HG03135 (cell line): ENCODE results near the gene CAP2.
"Not testable (repeated sequence)": the region's sequence is repeated elsewhere in the genome, so short reads cannot be mapped to it uniquely, and the experiment has no call there.

Experiments
- ATAC-seq: cut with Tn5 transposase; IDR thresholded peaks from one replicate; pipeline ENCODE4 v1.9.1; 2021; ENCODE audit warnings: mild to moderate bottlenecking, moderate library complexity; ENCODE audit not compliant: unreplicated experiment

The CAP2 gene

DNA sequence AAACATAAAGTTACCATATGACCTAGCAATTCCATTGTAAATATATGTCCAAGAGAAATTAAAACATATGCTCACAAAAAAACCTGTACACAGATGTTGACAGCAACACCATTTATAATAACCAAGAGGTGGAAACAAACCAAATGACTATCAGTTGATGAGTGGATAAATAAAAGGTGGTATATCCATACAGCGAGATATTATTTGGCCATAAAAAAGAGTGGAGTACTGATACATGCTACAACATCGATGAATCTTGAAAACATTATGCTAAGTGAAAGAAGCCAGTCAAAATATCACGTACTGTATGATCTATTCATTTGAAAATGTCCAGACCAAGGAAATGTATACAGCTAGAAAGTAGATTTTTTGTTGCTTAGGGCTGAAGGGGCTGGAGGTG lies 2.9 kb downstream of the CAP2 start:
- no peak for ATAC-seq

DNA sequence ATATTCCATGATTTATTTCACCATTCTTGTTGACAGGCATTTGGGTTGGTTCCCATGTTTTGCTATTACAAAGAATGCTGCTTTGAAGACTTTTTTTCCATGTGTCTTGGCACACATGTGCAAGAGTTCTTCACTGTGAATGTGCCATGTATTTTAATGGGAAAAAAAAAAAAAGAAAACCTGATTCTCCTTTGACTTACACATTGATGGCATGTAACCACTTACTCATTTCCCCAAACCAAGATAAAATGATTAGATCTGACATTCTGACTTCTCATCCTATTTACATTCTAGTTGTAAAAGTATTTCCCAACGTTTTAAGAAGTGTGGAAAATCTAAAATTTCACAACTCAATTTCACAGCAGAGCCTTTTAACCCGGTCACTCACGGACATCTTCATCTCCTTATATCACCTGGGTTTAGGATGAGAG lies 4.4 kb downstream of the CAP2 start:
- ATAC-seq = no peak

DNA sequence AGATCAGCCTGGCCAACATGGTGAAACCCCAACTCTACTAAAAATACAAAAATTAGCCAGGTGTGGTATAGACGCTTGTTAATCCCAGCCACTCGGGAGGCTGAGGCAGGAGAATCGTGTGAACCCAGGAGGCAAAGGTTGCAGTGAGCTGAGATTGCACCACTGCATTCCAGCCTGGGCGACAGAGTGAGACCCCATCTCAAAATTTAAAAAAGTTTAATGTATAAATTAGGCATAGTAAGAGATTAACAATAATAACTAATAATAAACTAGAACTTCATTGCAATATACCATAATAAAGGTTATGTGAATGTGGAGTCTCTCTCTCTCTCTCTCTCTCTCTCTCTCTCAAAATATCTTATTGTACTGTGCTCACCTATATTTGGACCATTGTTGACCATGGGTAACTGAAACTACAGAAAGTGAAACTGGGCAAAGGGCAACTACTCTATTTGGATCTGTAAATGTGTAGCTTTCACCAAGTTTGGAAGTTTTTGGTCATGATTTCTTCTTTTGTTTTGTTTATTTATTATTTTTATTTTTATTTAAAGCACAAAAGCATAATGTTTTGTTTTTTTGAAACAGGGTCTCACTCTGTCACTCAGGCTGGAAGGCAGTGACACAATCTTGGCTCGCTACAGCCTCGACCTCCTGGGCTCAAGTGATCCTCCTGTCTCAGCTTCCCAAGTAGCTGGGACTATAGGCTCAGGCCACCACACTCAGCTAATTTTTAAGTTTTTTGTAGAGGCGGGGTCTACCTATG lies 12.0 kb downstream of the CAP2 start:
- not testable (repeated sequence) for ATAC-seq

DNA sequence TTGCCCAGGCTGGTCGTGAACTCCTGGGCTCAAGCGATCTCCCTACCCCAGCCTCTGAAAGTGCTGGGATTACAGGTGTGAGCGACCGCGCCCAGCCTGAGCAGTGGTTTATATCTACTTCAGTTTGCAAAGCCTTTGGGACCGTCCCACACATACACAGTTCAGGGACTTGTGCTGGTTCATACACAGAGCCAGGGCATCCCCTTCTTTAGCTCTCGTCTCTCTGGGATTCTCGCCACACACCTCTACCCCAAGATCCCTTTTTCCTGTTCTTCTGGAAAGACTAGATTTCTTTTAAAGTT lies 12.5 kb downstream of the CAP2 start:
- ATAC-seq = no peak

DNA sequence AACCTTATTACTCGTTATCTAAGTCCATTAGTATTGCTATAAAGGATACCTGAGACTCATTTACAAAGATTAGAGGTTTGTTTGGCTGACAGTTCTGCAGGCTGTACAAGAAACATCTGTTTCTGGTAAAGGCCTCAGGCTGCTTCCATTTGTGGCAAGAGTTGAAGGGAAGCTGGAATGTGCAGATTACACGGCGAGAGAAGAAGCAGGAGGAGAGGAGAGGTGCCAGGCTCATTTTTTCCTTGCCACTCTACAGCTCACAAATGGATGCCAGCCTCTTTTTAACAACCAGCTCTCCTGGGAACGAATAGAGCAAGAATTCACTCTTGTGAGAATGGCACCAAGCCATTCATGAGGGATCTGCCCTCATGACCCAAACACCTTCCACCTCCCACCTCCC lies 14.7 kb downstream of the CAP2 start:
- no peak for ATAC-seq

DNA sequence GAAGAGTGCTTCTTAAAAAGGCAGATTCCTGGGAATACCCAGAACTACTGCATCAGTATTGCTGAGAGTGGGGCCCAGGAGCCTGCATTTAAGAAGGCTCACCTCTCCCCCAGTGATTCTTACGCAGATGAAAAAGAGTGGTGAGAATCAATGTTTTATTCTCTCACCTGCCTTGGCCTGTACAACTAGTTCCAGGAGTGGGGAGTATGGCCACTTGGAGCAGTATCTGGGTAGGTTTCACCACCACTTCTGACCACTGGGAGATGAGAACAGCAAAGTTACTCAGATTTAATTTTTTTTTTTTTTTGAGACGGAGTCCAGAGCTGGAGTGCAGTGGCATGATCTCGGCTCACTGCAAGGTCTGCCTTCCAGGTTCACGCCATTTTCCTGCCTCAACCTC lies 16.9 kb downstream of the CAP2 start:
- no peak for ATAC-seq

DNA sequence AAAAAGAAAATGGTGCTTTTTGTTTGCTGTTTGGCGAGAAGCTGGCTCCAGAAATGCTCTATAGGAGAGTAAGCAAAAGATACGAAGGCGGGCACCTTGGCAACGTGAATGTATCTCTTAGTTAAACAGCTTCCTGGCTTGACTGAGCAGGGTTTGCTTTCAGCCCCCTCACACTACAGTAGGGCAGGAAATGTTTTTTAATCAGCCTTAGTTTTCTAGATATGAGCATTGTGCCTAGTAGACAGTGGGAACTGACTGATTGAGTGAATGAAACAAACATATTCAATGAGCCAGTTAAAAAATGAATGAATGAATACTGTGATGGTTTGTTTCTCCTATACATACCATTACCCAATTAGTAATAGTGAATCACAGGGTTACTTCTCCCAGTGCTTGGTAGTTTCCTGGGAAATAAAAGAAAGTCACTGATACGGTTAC lies 19.9 kb downstream of the CAP2 start:
- no peak for ATAC-seq

DNA sequence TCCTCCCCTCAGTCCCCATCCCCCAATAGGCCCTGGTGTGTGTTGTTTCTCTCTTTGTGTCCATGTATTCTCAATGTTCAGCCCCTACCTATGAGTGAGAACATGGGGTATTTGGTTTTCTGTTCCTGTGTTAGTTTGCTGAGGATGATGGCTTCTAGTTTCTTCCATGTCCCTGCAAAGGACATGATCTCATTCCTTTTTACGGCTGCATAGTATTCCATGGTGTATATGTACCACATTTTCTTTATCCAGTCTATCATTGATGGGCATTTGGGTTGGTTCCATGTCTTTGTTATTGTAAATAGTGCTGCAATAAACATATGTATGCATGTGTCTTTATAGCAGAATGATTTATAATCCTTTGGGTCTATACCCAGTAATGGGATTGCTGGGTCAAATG lies 21.0 kb downstream of the CAP2 start:
- not testable (repeated sequence) for ATAC-seq

DNA sequence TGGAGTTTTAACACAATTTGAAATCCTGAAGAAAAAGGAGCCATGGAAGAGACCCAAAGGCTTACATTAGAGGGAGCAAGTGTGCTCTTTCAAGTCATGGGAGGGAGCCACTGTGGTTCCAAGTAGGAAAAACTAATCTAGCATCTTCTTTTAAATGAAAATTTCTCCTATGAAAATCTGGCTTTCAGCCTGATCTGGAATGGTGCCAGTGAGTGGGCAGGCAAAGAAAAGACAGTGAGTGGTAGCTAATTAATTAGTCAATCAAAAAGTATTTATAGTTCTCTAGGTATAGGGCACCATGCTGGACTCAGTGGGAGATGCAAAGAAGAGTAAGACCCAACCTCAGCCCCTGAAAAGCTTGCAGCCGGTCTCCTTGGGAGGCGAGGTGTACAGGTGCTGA lies 21.9 kb downstream of the CAP2 start:
- no peak for ATAC-seq

DNA sequence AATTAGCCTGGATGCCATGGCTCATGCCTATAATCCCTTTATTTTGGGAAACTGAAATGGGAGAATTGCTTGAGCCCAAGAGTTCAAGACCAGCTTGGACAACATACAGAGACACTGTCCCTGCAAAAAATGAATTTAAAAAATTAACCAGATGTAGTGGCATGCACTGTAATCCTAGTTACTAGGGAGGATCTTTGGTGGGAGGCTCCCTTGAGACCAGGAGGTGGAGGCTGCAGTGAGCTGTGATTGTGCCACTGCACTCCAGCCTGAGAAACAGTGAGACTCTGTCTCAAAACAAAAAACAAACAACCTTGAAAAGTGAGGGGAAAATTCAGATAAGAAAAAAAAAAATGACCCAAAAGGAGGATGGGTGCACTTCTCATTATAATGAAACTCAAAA lies 23.4 kb downstream of the CAP2 start:
- no peak for ATAC-seq

DNA sequence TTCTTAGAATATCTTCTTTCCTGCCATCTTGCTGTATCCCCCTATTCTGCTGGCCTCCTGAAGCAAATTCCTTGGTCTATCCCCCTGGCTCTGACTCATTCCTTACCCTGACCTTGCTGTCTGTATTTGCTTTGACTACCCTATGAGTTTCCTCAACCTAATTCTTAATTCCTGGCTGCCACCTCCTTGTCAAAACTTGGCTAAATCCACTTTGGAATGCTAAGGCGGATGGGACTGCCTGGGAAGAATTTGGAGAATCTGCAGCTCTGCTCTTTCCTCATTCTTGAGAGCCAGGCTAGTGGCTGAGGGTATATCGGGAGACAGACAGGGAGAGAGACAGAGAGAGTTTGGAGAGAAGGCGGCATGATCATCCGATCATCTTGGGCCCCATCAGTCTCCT lies 24.4 kb downstream of the CAP2 start:
- no peak for ATAC-seq

DNA sequence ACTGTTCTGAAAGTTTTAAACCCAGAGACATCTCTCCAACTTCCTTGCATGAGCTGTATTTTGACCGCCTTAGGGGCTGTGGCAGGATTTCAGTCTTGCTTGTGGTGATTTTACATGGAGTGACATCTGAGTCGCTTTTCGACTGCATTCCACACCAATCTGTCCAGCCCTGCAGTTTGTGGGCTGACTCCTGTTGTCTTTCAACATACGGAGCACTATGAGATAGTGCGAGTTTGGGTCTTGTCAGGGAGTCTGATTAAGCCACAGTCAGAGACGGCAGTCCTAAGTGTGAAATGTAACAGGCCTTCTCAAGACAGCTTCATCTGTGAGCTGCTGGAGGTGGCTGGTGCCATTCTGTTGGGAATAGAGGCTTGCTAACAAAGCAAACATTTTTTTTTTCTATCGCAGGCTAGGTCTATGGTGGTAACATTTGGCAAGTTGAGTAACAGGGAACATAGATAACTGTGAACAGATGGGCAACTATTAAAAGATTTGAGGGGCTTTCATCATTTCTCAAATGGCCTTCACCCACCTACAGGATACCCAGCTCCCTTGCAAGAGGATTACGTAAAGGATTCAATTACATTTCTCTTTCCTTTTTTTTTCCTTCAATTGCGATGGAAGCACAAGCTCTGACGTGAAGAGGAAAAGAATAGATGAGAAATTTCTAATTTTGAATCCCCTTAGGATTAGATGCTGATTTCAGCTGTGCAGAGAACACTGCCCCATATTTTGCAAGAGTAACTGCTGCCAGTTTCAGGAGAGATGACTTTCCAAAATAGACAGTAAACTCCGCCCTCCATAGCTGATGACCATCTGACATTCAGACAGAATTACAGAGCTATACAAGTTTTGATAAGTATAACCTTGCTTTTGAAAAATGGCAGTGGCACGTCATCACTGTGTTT lies 25.1 kb downstream of the CAP2 start:
- no peak for ATAC-seq

DNA sequence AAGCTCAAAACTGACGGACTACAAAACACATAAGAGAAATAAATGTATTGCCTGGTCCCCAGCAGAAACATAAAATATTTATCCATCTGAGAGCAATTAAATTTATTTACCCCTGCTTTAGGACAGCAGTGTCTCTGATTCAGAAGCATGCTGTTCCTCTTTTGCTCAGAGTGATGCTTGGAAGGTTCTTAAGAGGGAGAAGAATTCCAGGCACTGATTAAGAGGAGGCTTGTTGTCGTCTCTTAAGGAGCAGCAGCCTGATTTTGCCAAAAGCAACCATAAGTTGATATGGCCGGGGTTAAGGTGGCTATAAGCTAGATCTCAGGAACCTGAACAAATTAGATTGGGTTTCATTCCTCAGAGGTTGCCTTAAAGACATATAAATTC lies 25.8 kb downstream of the CAP2 start:
- no peak for ATAC-seq

DNA sequence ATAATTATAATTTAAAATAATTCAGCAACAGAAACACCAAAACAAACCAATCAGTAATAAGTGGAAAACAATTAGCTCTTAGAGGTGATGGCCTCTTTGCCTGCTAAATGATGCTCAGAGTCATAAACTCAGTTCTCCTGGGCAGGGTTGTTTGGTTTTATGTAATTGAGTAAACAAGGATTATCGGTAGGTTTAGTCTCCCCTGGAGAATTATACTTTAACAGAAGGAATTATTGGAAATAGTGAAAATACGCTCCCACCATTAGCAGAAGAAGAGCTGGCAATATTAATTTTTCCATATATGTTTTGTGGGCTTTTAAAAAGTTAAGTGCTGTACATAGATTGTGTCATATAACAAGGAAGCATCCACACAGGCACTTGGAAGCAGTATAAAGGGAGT lies 27.0 kb downstream of the CAP2 start:
- no peak for ATAC-seq

DNA sequence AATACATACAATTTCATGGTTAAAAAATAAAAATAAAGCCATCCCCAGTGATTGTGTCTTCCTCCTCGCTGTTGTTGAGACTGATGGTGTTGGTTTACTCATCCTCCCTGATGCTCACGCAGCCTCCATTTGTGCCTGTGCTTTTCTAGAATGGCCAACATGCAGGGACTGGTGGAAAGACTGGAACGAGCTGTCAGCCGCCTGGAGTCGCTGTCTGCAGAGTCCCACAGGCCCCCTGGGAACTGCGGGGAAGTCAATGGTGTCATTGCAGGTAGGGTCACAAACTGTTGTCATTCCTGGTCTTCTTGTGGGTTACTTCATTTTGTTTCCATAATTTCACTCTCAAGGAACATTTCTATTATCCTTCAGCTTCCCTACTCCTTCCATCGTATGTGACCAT lies 28.0 kb downstream of the CAP2 start:
- ATAC-seq = no peak

DNA sequence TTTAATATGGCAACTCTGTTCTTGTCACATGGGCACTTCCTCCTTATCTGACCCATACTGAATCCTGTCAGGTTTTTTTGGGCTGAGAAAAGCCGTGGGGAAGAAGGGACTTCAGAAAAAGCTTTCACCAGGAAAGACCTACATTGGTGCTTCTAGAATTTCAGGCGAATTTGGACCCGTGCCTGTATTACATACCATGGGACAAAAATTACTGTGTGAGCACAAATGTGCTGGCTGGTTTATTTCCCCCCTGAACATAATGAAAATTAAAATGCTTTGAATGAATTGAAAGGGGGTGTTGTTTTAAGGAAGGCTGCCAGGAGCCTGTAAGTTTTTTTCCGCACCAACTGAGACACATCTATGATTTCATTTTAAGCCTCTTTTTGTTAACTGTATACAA lies 29.6 kb downstream of the CAP2 start:
- no peak for ATAC-seq

DNA sequence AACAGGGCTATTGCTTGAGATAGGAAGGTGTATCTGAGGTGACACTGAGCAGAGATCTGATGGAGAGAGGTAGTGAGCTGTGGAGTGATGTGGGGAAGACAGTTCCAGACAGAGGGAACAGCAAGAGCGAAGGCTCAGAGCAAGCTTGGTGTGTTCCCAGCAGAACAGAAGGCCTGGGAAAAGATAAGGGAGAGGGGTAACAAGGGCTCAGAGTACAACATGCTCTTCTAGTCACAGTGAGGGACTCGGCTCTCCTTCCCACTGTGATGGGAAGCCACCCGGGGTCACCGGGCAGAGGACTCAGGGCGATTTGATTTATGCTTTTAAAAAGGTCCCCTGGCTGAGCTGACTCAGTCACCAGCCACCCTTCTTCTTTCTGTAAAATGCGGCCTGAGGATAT lies 33.7 kb downstream of the CAP2 start:
- no peak for ATAC-seq

DNA sequence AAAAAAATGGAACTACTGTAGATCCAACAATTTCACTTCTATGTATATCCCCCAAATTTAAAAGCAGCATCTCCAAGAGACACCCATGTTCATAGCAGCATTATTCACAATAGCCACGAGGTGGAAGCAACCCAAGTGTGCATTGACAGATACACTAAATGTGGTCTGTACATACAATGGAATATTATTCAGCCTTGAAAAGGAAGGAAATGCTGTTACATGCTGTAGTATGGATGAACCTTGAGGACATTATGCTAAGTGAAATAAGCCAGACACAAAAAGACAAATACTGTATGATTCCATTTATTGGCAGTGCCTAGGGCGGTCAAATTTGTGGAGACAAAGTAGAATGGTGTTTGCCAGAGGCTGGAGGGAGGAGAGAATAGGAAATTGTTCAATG lies 34.2 kb downstream of the CAP2 start:
- ATAC-seq = no peak

DNA sequence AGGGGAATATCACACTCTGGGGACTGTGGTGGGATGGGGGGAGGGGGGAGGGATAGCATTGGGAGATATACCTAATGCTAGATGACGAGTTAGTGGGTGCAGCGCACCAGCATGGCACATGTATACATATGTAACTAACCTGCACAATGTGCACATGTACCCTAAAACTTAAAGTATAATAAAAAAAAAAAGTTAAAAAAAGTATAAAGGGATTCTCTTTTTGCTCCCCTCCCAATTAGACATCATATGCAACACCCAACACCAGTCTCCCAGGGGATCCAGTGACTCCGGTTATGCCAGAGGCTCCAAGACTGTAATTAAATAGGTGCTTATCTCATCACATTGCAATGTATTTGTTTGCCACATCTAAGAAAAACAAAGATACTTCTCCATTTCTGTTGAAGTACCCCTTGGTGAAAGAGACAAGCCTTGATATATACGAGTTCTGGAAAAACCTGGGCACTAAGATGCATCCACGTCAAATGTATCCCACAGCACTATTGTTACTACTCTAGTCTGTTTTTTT lies 35.3 kb downstream of the CAP2 start:
- not testable (repeated sequence) for ATAC-seq

DNA sequence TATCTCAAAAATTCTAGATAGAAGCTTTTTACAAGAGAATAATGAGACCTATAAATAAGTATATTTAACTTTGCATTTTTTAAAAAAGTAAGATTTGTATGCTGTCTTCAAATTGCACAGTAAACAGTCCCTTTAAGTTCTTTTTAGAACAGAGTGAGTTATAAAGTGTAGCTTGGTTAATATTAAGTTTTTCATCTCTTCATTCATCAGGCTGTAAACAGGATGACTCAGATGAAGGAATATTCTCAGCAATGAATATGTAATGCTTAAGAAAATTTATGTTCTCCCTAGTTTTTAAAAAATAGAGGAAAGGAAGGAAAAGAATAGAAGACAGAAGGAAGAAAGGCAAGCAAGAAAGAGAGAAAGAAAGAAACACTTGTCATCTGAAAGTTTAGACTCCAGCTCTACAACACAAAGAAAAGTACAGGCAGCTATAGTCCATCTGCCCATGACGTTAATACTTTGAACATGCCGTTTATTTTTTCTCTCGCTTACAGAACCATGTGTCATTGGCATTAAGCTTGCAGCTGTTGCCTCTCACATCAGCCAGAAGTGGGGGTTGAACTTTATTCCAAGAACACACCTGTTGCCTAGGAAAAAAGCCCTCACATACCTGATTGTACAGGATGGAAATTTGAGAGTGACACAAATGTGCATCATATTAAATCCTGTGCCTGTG lies 36.1 kb downstream of the CAP2 start:
- ATAC-seq = no peak

DNA sequence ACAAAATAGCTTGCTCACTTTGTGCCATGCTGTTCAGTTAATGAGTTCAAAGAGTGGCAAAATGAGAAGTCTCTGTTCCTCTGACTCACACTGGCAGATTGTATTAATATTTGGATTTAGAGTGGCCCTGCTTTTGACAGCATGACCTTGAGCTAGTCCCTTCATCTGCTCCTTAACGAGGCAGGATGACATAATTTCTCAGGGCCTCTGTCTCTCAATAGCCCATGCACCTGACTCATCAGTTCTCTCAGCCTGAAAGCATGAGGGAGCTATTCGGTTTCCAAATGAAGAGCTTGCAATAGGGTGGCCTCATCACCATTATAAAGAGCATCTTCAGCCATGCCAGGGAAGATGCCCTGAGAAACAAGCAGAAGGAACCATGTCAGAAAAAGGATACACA lies 38.2 kb downstream of the CAP2 start:
- ATAC-seq = no peak

DNA sequence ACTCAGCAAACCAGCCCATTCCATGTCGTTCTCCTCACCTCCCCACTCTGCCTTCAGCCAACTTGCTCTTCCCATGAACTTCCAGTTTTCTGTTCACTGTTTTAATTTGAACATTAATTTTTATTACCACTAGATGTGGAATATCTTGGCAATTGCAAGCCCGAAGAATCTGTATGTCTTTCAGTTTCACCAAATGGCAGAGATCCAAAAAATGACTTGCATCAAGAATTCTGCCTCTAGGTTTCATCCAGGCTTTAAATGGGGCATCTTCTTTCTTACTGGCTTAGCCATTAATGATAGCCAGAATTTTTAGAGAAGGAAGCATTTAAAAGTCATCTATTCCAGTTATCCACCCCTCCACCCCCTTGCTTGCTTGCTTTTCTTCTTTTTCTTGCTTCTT lies 39.0 kb downstream of the CAP2 start:
- no peak for ATAC-seq
